ENCODE results near the gene ITIH5. TPM values are rescaled to one million over a fixed set of nuclear protein-coding genes. Genes with fewer than 3 reads are reported as not detected.
"Not testable (repeated sequence)": the region's sequence is repeated elsewhere in the genome, so short reads cannot be mapped to it uniquely, and the experiment has no call there.

The ITIH5 gene
- not detected in 2 replicates for total RNA-seq

GRCh38 chr10:7666253-7667023, at the start of gene ITIH5:
TSS of gene ITIH5 (minus strand) at chr10:7666966. CDS start at chr10:7666892, 74 bp downstream.
- intact Hi-C loops (cut with micrococcal nuclease): no loop called here
- DNase-seq (ENCODE audit: low spot score): no peak
- Mint-ChIP-seq H3K4me1 (ENCODE audit: low read depth) (peaks cover 2% of the 10 kb centered on the region), H3K9me3 (no peaks in the 10 kb centered on the region), H3K4me3 (ENCODE audit: low read depth) (peak within 1 kb of the TSS; percentile 56), H3K27me3 (ENCODE audit: low read depth) (peaks cover 61% of the 10 kb centered on the region), H3K27ac (no peak within 1 kb of the TSS), H3K36me3 (ENCODE audit: low read depth) (no peaks in the 10 kb centered on the region)

GRCh38 chr10:7715515-7715914, 48.7 kb upstream of the ITIH5 start:
- Mint-ChIP-seq H3K4me1 (ENCODE audit: low read depth) (no peaks in the 10 kb centered on the region), H3K36me3 (ENCODE audit: low read depth) (no peaks in the 10 kb centered on the region), H3K27me3 (ENCODE audit: low read depth) (peaks cover 4% of the 10 kb centered on the region), H3K27ac (no peak overlapping the region), H3K9me3 (no peaks in the 10 kb centered on the region), H3K4me3 (ENCODE audit: low read depth) (no peak overlapping the region)
- intact Hi-C loops (cut with micrococcal nuclease): no loop called here
- DNase-seq (ENCODE audit: low spot score): no peak

- H3K4me1 Mint-ChIP-seq (ENCODE audit: low read depth); H3K9me3 Mint-ChIP-seq; intact Hi-C loops (cut with micrococcal nuclease); H3K27ac Mint-ChIP-seq; H3K4me3 Mint-ChIP-seq (ENCODE audit: low read depth); H3K36me3 Mint-ChIP-seq (ENCODE audit: low read depth); DNase-seq (ENCODE audit: low spot score): not testable (repeated sequence)
- peaks cover 13% of the 10 kb centered on the region for H3K27me3 Mint-ChIP-seq (ENCODE audit: low read depth)
These were observed 44.3 kb upstream of the ITIH5 start for GRCh38 chr10:7711075-7711474.

GRCh38 chr10:7710446-7710845, 43.7 kb upstream of the ITIH5 start:
- no peaks in the 10 kb centered on the region for H3K4me1 Mint-ChIP-seq (ENCODE audit: low read depth)
- no peaks in the 10 kb centered on the region for H3K36me3 Mint-ChIP-seq (ENCODE audit: low read depth)
- H3K27me3 Mint-ChIP-seq (ENCODE audit: low read depth): peaks cover 16% of the 10 kb centered on the region
- no peak for DNase-seq (ENCODE audit: low spot score)
- intact Hi-C loops (cut with micrococcal nuclease): no loop called here
- no peak overlapping the region for H3K27ac Mint-ChIP-seq
- H3K4me3 Mint-ChIP-seq (ENCODE audit: low read depth): no peak overlapping the region
- H3K9me3 Mint-ChIP-seq: no peaks in the 10 kb centered on the region

- Mint-ChIP-seq H3K4me1 (ENCODE audit: low read depth) (no peaks in the 10 kb centered on the region), H3K4me3 (ENCODE audit: low read depth) (no peak overlapping the region), H3K27me3 (ENCODE audit: low read depth) (peaks cover 20% of the 10 kb centered on the region), H3K9me3 (no peaks in the 10 kb centered on the region), H3K36me3 (ENCODE audit: low read depth) (no peaks in the 10 kb centered on the region), H3K27ac (no peak overlapping the region)
- DNase-seq (ENCODE audit: low spot score): no peak
- intact Hi-C loops (cut with micrococcal nuclease): no loop called here
These were observed 42.1 kb upstream of the ITIH5 start for GRCh38 chr10:7708832-7709231.

- no peaks in the 10 kb centered on the region for H3K9me3 Mint-ChIP-seq
- H3K36me3 Mint-ChIP-seq (ENCODE audit: low read depth): no peaks in the 10 kb centered on the region
- H3K4me3 Mint-ChIP-seq (ENCODE audit: low read depth): no peak overlapping the region
- no peak overlapping the region for H3K27ac Mint-ChIP-seq
- no peak for DNase-seq (ENCODE audit: low spot score)
- H3K27me3 Mint-ChIP-seq (ENCODE audit: low read depth): peaks cover 25% of the 10 kb centered on the region
- H3K4me1 Mint-ChIP-seq (ENCODE audit: low read depth): no peaks in the 10 kb centered on the region
- intact Hi-C loops (cut with micrococcal nuclease): no loop called here
These were observed 41.3 kb upstream of the ITIH5 start for GRCh38 chr10:7707858-7708622.

- no peak overlapping the region for H3K4me3 Mint-ChIP-seq (ENCODE audit: low read depth)
- no peaks in the 10 kb centered on the region for H3K4me1 Mint-ChIP-seq (ENCODE audit: low read depth)
- H3K9me3 Mint-ChIP-seq: no peaks in the 10 kb centered on the region
- no peaks in the 10 kb centered on the region for H3K36me3 Mint-ChIP-seq (ENCODE audit: low read depth)
- intact Hi-C loops (cut with micrococcal nuclease): no loop called here
- peaks cover 27% of the 10 kb centered on the region for H3K27me3 Mint-ChIP-seq (ENCODE audit: low read depth)
- no peak overlapping the region for H3K27ac Mint-ChIP-seq
- no peak for DNase-seq (ENCODE audit: low spot score)
These were observed 40.3 kb upstream of the ITIH5 start for GRCh38 chr10:7707102-7707501.

- no peak for DNase-seq (ENCODE audit: low spot score)
- peaks cover 27% of the 10 kb centered on the region for H3K27me3 Mint-ChIP-seq (ENCODE audit: low read depth)
- H3K4me1 Mint-ChIP-seq (ENCODE audit: low read depth): no peaks in the 10 kb centered on the region
- no peak overlapping the region for H3K27ac Mint-ChIP-seq
- H3K4me3 Mint-ChIP-seq (ENCODE audit: low read depth): no peak overlapping the region
- intact Hi-C loops (cut with micrococcal nuclease): no loop called here
- no peaks in the 10 kb centered on the region for H3K36me3 Mint-ChIP-seq (ENCODE audit: low read depth)
- H3K9me3 Mint-ChIP-seq: no peaks in the 10 kb centered on the region
These were observed 39.8 kb upstream of the ITIH5 start for GRCh38 chr10:7706534-7707073.

- H3K4me1 Mint-ChIP-seq (ENCODE audit: low read depth): no peaks in the 10 kb centered on the region
- no peaks in the 10 kb centered on the region for H3K9me3 Mint-ChIP-seq
- no peak overlapping the region for H3K4me3 Mint-ChIP-seq (ENCODE audit: low read depth)
- H3K27ac Mint-ChIP-seq: no peak overlapping the region
- DNase-seq (ENCODE audit: low spot score): no peak
- H3K27me3 Mint-ChIP-seq (ENCODE audit: low read depth): peaks cover 27% of the 10 kb centered on the region
- no peaks in the 10 kb centered on the region for H3K36me3 Mint-ChIP-seq (ENCODE audit: low read depth)
- intact Hi-C loops (cut with micrococcal nuclease): no loop called here
These were observed 38.6 kb upstream of the ITIH5 start for GRCh38 chr10:7705341-7705740.

GRCh38 chr10:7704071-7705016, 37.6 kb upstream of the ITIH5 start:
- DNase-seq (ENCODE audit: low spot score): no peak
- Mint-ChIP-seq H3K9me3 (no peaks in the 10 kb centered on the region), H3K27ac (no peak overlapping the region), H3K4me1 (ENCODE audit: low read depth) (no peaks in the 10 kb centered on the region), H3K36me3 (ENCODE audit: low read depth) (no peaks in the 10 kb centered on the region), H3K4me3 (ENCODE audit: low read depth) (no peak overlapping the region), H3K27me3 (ENCODE audit: low read depth) (peaks cover 27% of the 10 kb centered on the region)
- intact Hi-C loops (cut with micrococcal nuclease): no loop called here

GRCh38 chr10:7703140-7703539, 36.4 kb upstream of the ITIH5 start, which contains the start of gene ITIH2:
TSS of gene ITIH2 (plus strand) at chr10:7703316. CDS start at chr10:7703435, 119 bp downstream.
- Mint-ChIP-seq H3K27ac (no peak within 1 kb of the TSS), H3K4me1 (ENCODE audit: low read depth) (no peaks in the 10 kb centered on the region), H3K36me3 (ENCODE audit: low read depth) (no peaks in the 10 kb centered on the region), H3K9me3 (no peaks in the 10 kb centered on the region), H3K27me3 (ENCODE audit: low read depth) (peaks cover 24% of the 10 kb centered on the region), H3K4me3 (ENCODE audit: low read depth) (no peak within 1 kb of the TSS)
- intact Hi-C loops (cut with micrococcal nuclease): no loop called here
- no peak for DNase-seq (ENCODE audit: low spot score)

- no peak for DNase-seq (ENCODE audit: low spot score)
- no peaks in the 10 kb centered on the region for H3K4me1 Mint-ChIP-seq (ENCODE audit: low read depth)
- H3K9me3 Mint-ChIP-seq: no peaks in the 10 kb centered on the region
- H3K27me3 Mint-ChIP-seq (ENCODE audit: low read depth): peaks cover 23% of the 10 kb centered on the region
- no peak overlapping the region for H3K4me3 Mint-ChIP-seq (ENCODE audit: low read depth)
- H3K27ac Mint-ChIP-seq: no peak overlapping the region
- no peaks in the 10 kb centered on the region for H3K36me3 Mint-ChIP-seq (ENCODE audit: low read depth)
- intact Hi-C loops (cut with micrococcal nuclease): no loop called here
These were observed 35.6 kb upstream of the ITIH5 start for GRCh38 chr10:7702288-7702812.
